GM12872 (cell line): ENCODE results near the gene WFIKKN1.

Source experiments
- TF ChIP-seq, protein P1 (sequence below): IDR thresholded peaks from 3 replicates; pipeline ENCODE4 v1.5.1; 2011; ENCODE audit warnings: low read depth, mild to moderate bottlenecking, low read length, moderate library complexity; ENCODE audit not compliant: insufficient read depth

Gene WFIKKN1

DNA sequence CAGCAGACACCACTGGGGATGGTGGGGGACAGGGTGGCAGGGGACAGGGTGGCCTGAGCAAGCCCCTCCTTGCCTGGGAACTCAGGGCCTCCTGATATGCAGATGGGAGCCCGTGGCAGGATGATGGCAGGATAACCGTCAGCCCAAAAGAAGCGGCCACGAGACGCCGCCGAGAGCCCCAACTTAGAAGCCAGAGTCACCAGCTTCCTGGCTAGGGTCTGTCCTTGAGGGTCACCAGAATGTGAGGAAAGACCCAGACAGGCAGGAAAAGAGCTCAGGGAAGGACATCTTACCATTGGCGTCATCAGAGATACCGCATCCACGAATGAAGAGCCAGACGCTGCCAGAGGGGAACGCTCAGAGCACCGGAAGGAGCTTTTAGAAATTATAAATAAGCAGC, 21.5 kb upstream of the WFIKKN1 start:
- TF ChIP-seq, protein P1, sequence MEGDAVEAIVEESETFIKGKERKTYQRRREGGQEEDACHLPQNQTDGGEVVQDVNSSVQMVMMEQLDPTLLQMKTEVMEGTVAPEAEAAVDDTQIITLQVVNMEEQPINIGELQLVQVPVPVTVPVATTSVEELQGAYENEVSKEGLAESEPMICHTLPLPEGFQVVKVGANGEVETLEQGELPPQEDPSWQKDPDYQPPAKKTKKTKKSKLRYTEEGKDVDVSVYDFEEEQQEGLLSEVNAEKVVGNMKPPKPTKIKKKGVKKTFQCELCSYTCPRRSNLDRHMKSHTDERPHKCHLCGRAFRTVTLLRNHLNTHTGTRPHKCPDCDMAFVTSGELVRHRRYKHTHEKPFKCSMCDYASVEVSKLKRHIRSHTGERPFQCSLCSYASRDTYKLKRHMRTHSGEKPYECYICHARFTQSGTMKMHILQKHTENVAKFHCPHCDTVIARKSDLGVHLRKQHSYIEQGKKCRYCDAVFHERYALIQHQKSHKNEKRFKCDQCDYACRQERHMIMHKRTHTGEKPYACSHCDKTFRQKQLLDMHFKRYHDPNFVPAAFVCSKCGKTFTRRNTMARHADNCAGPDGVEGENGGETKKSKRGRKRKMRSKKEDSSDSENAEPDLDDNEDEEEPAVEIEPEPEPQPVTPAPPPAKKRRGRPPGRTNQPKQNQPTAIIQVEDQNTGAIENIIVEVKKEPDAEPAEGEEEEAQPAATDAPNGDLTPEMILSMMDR = no peak

DNA sequence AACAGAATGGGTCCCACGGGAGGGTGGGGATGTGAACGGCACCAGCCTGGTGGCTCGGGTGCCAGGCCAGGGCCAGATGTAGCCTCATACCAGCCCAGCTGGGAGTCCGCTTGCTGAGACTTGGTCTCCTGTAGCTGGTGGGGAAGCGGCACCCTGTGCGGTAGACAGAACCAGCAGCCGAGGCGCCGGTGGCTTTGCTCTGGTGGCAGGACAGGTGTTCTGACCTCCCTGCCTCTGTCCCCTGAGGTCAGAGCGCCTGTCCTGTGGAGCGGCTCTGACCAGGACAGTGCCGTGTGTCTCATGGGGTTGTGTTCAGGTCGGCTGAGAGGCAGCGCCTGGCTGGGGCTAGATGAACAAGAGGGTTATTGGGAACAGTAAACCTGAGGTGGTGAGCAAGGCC, 20.8 kb upstream of the WFIKKN1 start:
- TF ChIP-seq, protein P1 = no peak

DNA sequence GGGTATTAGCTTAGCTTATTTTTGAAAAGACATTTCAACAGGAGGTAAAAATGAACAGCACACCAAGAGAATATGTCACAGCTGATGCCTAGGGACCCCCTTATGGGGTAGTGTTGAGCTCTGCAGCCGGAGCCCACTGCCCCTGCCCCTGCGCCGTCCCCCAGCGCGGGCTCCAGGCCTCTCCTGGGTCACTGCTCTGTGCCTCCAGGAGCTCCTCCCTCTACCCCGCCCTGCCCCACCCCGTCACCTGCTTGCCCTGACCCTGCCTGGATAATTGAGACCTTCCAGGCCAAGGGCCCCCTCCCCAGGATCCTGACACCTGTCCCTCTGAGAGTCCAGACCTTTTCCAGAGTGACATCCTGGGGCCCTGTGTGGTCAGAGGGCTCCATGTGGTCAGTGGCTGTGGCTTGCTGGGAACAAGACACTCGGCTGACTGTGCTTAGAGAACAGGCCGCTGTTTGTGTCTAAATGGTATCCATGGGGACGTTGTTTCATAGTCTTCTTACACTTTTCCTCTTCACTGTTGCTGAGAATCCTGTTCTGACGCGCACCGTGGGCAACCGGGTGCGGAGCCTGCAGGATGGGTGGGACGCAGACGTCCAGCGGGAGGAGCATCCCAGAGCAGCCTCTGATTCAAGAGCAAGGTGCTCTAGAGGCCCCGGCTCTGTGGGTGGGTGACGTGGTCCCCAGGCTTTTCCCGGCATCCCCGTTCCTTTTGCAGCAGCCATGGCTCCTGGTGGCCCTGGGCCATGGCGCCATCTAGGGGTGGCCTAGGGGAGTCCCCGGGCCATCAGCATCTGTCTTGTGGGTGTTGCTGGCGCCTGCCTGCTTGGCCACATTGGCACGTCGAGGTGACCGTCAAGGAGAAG, 20.0 kb upstream of the WFIKKN1 start:
- TF ChIP-seq, protein P1 = peak; percentile 44

DNA sequence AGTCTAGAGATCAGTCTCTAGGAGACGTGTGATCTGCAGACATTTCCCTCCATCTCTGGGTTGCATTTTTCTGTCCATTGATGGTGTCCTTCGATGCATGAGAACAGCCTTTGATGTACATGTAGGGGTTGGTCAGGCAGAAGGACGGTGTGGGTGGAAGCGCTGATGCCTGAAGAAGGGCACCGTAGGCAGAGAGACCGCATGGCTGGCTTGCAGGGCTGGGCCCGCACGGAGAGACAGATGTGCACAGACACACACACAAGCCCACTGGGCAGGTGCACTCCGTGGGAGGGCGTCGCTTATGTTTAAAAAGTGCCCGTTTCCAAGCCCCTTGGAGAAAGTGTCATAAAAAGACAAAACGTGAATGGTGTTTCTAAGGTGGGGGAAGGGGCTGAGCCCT, 15.7 kb upstream of the WFIKKN1 start:
- TF ChIP-seq, protein P1 = no peak

DNA sequence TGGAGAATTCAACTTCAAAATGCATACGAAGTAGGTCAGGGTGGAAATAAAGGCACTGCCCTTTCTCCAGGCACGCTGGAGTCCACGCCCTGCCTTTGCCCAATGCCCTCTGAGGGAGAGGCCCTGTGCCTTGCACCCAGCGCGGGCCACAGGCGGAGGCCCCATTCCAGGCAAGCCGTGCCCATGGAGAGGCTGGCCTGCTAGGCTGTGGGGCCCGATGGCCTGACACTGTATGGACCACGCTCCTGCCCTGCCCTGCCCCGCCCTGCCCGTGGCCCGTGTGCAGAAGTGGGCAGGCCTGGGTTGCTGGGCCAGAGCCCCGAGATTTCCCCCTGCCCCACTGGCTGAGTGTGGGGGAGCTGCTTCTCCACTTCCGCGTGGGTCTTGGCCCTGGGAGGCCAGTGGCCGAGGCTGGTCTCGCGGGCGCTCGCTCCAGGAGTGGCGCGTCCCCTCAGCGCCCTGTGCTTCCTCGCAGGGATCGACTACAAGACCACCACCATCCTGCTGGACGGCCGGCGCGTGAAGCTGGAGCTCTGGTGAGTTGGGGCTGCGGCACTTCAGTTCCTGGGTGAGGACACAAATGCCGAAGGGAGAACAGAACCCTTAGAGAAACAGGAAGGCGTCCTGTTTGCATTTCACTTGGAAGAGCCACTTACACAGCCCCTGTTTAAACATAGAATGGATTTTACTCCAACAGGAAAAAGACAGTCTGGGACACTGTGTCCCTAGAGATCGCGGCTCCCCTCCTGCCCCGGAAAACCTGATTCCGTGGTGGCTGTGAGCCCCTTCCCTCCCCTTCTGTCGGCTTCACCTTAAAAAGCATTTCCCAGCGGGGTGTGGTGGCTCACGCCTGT, 13.8 kb upstream of the WFIKKN1 start:
- TF ChIP-seq, protein P1 = no peak

DNA sequence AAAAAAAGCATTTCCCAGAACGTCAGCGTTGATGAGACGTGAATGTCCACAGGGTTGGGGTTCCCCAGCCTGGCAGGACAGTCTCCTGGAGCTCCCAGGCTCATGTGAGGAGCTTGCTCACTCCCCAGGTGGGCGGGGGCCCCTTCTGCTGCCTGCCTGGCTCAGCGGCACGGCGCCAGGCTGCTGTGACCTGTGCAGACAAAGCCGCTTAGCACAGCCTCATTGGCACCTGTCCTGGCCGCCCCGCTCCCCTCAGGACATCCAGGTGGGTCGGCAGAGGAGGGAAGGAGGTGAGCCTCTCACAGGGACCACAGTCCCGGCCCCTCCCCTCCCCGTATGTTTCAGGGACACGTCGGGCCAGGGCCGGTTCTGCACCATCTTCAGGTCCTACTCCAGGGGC, 12.9 kb upstream of the WFIKKN1 start:
- TF ChIP-seq, protein P1 = no peak

DNA sequence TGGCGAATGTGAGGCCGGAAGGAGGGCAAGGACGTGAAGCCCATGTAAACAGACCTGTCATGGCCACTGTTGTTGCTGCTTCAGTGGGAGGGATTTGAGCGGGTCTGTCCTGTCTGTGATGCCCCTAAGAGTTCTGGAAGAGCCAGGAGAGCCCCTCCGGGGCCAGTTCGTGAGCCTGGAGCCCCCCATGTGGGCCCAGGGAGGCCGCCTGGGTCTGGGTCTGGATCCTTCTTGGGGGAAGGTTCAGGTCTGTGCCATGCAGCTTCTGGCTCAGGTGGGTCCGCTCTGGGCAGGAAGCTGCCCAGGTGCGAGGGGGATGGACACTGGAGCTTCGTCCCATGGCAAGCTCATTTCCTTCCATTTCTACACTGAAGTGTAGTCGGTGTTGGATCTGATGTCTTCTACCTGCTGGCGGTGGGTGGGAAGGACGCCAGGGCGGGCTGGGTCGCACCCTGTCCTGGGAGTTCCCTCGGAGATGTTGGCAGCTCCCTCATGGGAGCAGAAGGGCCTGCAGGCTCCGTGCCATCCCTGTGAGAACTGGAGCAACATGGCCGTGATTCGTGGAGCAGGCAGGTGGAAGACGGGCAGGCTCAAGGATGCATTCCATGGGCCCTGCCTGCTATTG, 11.2 kb upstream of the WFIKKN1 start:
- TF ChIP-seq, protein P1 = no peak
